ENCODE data around the gene ATP11A.

Gene ATP11A

DNA sequence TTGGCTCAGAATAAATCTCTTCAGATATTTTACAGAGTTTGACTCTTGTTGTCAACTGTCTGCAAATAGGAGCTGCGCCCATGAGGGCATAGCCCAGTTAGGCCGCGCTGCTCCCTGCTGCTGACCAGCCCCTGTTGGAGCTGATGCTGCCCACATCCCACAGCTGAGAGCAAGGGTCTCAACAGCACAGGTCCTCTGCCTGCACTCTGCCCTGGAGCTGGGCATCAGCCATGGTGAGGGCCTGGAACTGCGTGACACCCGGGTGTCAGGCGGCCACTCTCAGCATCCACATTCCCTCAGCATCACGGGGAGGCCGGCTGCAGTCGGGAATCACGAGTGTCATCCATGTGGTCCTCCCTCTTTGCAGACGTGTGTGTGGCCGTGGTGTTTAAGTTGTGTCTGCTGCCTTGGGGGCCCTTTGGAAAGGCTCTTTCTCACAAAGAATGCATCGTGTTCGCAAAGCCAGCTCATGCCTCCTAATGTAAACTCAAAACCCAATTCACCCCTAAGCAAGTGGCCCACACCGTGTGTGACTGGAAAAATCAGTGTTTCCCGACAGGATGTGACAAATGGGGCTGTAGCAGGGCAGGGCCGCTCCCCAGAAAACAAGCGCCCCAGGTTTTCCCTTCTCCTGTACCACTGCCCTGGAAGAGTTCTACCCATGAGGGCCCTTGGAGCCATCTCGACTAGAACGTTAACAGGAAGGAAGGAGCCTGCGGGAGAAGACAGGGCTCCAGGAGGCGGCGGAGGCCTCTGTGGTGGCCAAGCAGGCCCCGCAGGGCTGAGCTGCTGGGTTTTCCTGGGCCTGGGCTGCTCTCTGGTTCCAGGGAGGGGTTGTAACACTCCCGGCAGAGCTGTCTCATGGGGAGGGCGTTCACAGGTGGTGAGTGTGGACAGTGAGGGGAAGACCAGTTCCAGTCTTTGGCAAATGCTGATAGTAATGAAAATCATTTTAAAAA is 20.3 kb downstream of the ATP11A start:
- no peak for TF ChIP-seq CTCF (IDR thresholded peaks at IDR 0.05; ENCODE audit: low read depth, low read length)
- DNase-seq (ENCODE audit: low read depth, low spot score) = no peak
- in situ Hi-C loops (cut with HindIII; ENCODE audit: low sequenced_read_pairs) = no loop called here
- no peak overlapping the region for H3K4me3 ChIP-seq (ENCODE audit: low read depth, low read length)

DNA sequence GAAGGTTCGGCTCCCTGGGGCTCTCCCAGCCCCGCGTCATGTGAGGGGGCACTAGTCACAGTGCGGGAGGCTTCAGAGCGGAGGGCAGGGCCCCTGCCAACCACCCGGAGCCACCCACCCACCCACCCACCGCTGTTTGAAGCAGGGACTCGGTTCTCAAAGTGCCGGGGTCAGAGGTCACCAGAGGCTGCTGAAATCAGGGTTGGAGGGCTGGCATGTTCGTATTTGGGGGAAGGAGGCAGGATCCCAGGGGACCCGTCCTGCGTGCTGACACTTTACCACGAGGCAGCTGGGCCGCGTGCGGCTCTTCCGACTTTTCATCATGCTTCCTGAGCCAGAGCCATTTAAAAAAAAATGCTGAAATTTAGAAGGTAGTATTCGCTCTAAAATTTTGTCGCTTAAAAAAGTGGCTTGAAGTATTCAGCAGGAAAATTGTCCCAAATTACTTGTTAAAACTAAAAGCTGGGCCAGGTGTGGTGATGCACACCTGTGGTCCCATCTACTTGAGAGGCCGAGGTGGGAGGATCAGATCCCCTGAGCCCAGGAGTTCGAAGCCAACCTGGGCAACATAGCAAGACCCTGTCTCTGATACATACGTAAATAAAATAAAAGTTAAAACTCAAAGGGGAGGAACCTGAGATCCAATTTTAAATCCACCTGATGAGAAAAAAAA is 21.2 kb downstream of the ATP11A start:
- in situ Hi-C loops (cut with HindIII; ENCODE audit: low sequenced_read_pairs) = no loop called here
- no peak for TF ChIP-seq CTCF (IDR thresholded peaks at IDR 0.05; ENCODE audit: low read depth, low read length)
- no peak overlapping the region for H3K4me3 ChIP-seq (ENCODE audit: low read depth, low read length)
- no peak for DNase-seq (ENCODE audit: low read depth, low spot score)

- no peak for TF ChIP-seq CTCF (IDR thresholded peaks at IDR 0.05; ENCODE audit: low read depth, low read length)
- in situ Hi-C loops (cut with HindIII; ENCODE audit: low sequenced_read_pairs) = no loop called here
- peak; percentile 90 for DNase-seq (ENCODE audit: low read depth, low spot score)
- H3K4me3 ChIP-seq (ENCODE audit: low read depth, low read length) = no peak overlapping the region
Observed at GRCh38 chr13:112711528-112712265, 21.9 kb downstream of the ATP11A start.

DNA sequence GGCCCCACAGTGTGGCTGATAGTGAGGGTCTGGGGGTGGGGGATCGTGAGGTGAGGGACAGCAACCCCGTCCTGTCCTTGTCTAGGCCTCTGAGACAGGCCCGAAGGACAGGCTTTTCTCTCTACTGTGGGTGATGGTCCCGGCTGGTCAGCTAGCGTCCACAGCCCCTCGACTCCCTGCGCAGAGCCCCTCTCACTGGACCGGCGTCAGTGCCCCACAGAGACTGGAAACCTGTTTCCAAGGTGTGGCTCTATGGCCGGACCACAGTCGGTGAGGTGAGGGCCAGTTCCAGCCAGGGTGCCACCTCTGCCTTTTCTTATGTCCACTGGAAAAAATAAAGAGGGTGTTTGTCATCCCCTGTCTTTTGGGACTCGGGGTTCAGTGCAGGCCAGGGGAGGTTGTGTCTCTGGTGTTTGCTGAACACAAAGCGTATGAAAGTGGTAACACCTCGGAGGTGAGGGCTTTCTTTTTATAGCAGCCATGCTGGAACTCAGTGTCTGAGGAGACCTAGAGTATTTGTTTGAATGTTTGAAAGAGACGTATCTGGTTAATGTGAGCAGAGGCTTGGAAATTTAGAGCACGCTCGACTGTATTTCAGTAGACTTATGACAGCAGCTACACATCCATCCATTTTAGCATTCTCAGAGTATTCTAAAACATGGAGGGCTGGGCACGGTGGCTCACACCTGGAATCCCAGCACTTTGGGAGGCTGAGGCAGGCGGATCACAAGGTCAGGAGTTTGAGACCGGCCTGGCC is 22.8 kb downstream of the ATP11A start:
- H3K4me3 ChIP-seq (ENCODE audit: low read depth, low read length) = no peak overlapping the region
- DNase-seq (ENCODE audit: low read depth, low spot score) = no peak
- no peak for TF ChIP-seq CTCF (IDR thresholded peaks at IDR 0.05; ENCODE audit: low read depth, low read length)
- in situ Hi-C loops (cut with HindIII; ENCODE audit: low sequenced_read_pairs) = no loop called here

- H3K4me3 ChIP-seq (ENCODE audit: low read depth, low read length) = no peak overlapping the region
- no peak for DNase-seq (ENCODE audit: low read depth, low spot score)
- no peak for TF ChIP-seq CTCF (IDR thresholded peaks at IDR 0.05; ENCODE audit: low read depth, low read length)
- in situ Hi-C loops (cut with HindIII; ENCODE audit: low sequenced_read_pairs) = no loop called here
Observed at GRCh38 chr13:112713517-112714253, 23.8 kb downstream of the ATP11A start.

Data from astrocyte of the spinal cord (primary cell).